Measurements from ENCODE around the gene DPPA3. TPM values are rescaled to one million over a fixed set of nuclear protein-coding genes. Genes with fewer than 3 reads are reported as not detected.
A peak's percentile ranks its signal among the peaks of the same experiment; 100 is the strongest.
"Not testable (repeated sequence)": the region's sequence is repeated elsewhere in the genome, so short reads cannot be mapped to it uniquely, and the experiment has no call there.

DPPA3 gene
- 0.17 TPM for polyA plus RNA-seq (ENCODE audit: insufficient read length)
- long read RNA-seq, donor 1, result 0 reads
- long read RNA-seq, donor 2, result 0 reads
- long read RNA-seq, donor 3, result 0 reads
- long read RNA-seq, donor 4, result 0 reads
- long read RNA-seq, donor 5, result 0 reads
- long read RNA-seq, donor 6, result 0 reads
- long read RNA-seq, donor 7, result 0 reads
- long read RNA-seq, donor 8, result 0 reads

- no peak for DNase-seq
These were observed at the start of gene DPPA3 for GRCh38 chr12:7711133-7711532. Gene DPPA3 (plus strand): TSS chr12:7711433. CDS start chr12:7711571, 138 bp downstream.

DNA sequence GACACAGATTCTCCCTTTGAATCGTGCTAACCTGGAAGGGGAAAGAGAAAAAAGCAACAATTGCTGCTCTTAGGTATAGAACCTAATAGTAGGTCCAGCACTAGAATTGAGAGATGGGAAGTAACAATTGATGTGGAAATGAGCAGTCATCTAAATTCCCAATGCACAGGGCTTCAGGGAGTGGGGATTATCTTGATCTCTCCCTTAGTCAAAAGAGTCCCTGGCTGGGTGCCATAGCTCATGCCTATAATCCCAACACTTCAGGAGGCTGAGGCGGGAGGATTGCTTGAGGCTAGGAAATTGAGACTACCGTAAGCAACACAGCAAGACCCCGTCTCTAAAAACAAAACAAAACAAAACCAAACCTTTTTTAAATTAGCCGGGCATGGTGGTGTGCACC is 49.5 kb upstream of the DPPA3 start:
- no peak for DNase-seq

DNA sequence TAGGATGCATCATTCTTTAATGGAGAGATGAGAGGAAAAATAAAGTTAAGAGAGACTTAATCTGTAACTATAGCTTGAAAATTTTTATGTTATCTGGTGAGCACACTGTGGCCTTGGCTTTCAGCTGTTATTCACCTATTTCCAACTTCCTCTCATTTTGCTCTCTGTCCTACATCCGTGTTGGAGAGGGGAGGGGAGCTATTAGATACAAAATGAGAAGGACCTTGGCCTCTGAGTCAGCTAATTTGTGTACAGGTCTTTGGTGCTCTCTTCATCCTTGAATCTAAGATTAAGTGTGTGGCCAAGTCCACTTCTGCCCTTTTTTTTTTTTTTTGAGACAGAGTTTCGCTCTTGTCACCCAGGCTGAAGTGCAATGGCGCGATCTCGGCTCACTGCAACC is 44.6 kb upstream of the DPPA3 start:
- no peak for DNase-seq

- DNase-seq, result peak; percentile 0
These were observed 44.1 kb upstream of the DPPA3 start for GRCh38 chr12:7667125-7667524.

- no peak for DNase-seq
These were observed 43.1 kb upstream of the DPPA3 start for GRCh38 chr12:7668171-7668570.

- DNase-seq, result not testable (repeated sequence)
These were observed 35.8 kb upstream of the DPPA3 start for GRCh38 chr12:7675455-7675854.

DNA sequence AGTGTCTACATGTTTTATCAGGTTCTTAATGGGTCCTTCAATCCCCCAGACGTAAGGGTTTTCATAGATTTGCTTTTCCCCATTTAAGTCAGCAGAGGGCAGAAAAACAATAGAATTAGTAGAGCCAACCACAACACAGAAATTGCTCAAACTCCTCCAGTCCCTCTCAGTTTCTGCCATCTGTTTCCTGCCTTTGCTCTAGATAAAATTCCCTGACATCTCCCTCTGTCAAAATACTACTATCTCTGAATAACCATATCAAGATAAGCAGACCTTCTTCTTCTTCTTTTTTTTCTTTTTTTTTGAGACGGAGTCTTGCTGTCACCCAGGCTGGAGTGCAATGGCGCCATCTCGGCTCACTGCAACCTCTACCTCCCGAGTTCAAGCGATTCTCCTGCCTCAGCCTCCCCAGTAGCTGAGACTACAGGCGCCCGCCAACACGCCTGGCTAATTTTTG is 33.8 kb upstream of the DPPA3 start:
- DNase-seq, result peak; percentile 37

- no peak for DNase-seq
These were observed 32.5 kb upstream of the DPPA3 start for GRCh38 chr12:7678744-7679143.

DNA sequence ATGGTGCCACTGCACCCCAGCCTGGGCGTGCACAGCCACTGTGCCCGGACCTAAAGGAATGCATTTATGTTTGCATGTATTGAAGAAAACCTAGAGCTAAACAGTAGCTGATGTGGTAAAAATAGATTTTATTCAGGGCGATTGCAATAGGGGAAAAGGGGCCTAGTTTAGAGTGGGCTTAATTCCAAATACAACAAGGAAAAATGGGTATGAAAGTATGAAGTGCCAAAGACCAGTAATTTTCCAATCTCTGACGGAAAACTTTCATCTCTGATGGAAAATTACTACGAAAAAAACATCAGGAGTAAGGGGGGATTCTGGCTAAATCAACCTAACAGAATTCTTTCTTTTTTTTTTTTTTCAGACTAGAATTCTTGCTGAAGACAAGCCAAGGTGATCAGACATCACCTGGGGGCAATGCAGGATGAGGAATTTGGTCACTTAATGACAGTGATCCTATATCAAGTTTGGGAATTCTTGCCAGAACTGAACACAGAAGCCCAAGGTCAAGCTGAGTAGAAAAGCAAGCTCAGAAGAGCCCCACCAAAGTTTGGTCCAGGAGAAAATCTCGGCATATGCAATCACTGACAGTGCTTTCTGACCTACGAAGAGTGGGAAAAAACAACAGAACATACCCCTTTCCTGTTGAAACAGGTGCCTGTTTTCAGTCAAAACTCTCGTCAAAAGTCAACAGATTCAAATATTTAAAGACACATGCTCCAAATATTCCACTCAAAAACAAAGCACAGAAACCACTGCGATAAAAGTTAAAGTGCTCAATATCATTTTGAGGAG is 31.8 kb upstream of the DPPA3 start:
- DNase-seq, result no peak

GRCh38 chr12:7681535-7681934 is 29.7 kb upstream of the DPPA3 start:
- no peak for DNase-seq

DNA sequence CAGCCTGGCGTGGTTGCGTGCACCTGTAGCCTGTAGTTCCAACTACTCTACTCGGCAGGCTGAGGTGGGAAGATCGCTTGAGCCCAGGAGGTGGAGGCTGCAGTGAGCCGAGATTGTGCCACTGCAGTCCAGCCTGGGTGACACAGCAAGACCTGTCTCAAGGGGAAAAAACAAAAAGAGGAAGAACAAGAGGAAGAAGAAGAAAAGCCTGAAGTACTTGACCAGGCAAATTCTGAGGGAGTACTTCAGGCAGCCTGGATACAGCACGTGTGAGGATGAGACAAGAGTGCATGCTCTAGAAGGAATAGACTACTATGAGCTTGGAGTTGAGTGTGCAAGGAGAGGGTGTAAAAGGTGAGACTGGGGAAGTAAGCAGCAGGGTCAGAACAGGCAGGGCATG is 17.4 kb upstream of the DPPA3 start:
- DNase-seq, result no peak

GRCh38 chr12:7694556-7695236 is 16.5 kb upstream of the DPPA3 start:
- no peak for DNase-seq

- no peak for DNase-seq
These were observed 16.0 kb upstream of the DPPA3 start for GRCh38 chr12:7695237-7695560.

- DNase-seq, result no peak
These were observed 15.6 kb upstream of the DPPA3 start, which contains the start of gene GDF3 for GRCh38 chr12:7695566-7696197. Gene GDF3 (minus strand): TSS chr12:7695775. CDS start chr12:7695728, 47 bp downstream.

- no peak for DNase-seq
These were observed 5.4 kb upstream of the DPPA3 start for GRCh38 chr12:7705846-7706245.

GRCh38 chr12:7709969-7710675 is 1.1 kb upstream of the DPPA3 start:
- no peak for DNase-seq

DNA sequence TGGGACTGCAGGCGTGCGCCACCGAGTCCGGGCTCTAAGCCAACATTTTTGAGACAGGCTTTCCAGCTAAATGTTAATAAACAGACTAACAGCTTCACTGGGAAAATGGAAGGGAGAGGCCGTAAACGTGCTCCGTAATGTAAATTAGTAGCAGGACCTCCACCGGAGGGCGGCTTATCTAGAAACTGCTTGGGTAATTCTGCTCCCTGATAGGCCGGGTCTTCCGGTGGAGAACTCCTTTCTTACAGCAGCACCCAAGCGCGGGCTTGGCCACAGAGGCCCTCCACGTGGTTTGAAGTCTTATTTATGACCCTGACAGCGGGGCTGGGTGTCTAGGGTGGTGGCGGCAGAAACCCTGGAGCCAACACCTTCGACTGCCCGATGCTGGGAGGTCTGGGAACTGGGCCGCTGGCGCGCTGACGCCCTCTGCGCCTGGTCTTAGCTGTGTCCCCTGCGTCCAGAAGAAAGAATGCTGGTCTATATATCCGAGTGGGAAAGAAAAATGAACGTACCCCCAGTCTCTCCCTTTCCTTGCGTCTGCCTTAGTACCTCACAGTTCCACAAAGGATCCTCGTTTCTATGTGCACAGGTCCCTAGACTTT is 1.7 kb downstream of the DPPA3 start:
- DNase-seq, result no peak

DNA sequence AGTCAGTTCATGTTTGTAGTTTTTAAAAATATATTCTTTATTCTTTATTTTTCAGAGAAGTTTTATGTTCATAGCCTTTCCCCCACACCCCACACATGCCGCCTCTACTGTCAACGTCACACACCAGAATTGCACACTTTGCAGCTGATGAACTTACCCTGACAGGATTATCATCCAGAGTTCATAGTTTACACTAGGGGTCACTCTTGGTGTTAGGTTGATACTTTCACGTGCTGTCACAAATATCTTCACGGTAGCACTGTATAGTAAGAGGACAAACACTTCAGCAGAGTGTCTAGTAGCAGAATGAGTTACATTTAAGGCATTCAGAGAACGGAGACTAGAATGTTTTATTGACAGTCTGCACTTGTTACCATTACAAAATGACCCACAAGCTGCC is 5.1 kb downstream of the DPPA3 start:
- DNase-seq, result no peak

DNA sequence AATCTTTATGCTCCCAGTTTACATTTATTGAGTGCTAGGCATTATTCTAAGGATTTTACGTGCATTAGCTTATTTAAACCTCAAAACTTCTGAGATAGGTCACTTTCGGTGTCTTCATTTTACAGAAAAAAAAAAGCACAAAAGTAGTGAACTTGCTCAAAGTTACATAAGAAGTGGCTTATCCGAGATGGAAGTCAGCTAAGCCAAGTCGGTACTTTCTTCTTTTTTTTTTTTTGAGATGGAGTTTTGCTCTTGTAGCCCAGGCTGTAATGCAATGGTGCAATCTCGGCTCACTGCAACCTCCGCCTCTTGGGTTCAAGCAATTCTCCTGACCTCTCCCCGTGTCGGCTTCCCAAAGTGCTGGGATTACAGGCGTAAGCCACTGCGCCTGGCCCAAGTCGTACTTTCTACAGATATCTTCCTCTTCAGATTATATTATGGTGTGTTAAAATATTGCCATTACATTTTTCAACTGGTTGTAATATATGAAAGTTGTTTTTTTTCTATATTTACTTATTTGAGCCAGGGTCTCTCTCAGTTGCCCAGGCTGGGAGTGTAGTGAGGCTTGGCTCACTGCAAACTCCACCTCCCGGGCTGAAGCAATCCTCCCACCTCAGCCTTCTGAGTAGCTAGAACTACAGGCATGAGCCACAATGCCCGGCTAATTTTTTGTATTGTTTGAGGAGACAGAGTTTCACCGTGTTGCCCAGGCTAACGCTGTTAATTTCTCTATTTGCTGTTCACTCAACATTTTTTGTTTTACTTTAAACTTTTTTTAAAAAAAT is 8.9 kb downstream of the DPPA3 start:
- DNase-seq, result no peak

GRCh38 chr12:7723926-7724325 is 12.7 kb downstream of the DPPA3 start:
- no peak for DNase-seq

GRCh38 chr12:7729746-7730145 is 18.5 kb downstream of the DPPA3 start:
- DNase-seq, result no peak

Data from left kidney (tissue), 8 donors.